Fibroblast of villous mesenchyme (primary cell): ENCODE results near the gene ARHGEF4. TPM values are rescaled to one million over a fixed set of nuclear protein-coding genes. Genes with fewer than 3 reads are reported as not detected.
"Not testable (repeated sequence)": the region's sequence is repeated elsewhere in the genome, so short reads cannot be mapped to it uniquely, and the experiment has no call there.

Source experiments
- DNase-seq: peaks from one replicate; pipeline ENCODE4 v3.0.0-alpha.2; 2010; ENCODE audit warnings: low read depth
- H3K4me3 ChIP-seq: 2 replicates; pipeline ENCODE4 v1.5.1; 2011; ENCODE audit warnings: low read depth, mild to moderate bottlenecking, low read length
- CTCF ChIP-seq: IDR thresholded peaks from 2 replicates; pipeline ENCODE4 v1.5.1; 2012; ENCODE audit warnings: low read depth, mild to moderate bottlenecking, low read length; ENCODE audit not compliant: insufficient read depth
- total RNA-seq: library from RNA; depleted of rRNA; stranded (reverse); fragments of >200 nt; gene quantifications from 2 replicates; pipeline ENCODE4 v1.2.3, GENCODE V29; 2012

Gene ARHGEF4
- total RNA-seq, 1 donor = 0.86 TPM

DNA sequence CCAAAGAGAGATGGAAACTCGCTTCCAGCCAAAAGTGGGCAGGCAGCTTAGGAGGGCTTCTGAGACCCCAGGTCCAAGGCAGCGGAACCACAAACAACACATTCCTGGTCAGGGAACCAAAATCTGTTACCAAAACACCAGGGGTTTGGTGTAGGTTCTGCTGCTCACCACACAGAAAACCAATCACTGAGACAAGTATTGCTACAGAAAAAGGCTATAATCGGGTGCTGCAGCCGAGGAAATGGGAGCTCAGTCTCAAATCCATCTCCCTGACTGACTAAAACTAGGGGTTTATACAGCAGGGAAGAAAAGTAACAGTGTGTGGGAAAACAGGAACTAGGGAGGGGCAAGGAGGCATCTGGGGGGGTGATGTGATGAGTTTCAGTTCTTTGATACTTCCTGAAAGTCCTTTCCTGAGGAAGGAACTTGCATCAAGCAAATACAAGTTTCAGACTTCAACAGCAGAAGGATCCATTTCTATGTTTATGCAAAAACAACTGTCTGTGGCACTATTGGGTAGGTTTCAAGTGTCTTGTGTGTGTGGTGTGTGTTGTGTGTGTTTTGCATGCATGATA, 148.6 kb downstream of the ARHGEF4 start:
- DNase-seq = no peak
- no peak for TF ChIP-seq CTCF
- no peak overlapping the region for H3K4me3 ChIP-seq

- no peak for DNase-seq
- no peak for TF ChIP-seq CTCF
- no peak overlapping the region for H3K4me3 ChIP-seq
These were observed 149.3 kb downstream of the ARHGEF4 start for GRCh38 chr2:130985831-130986649.

GRCh38 chr2:130986890-130987493, 150.3 kb downstream of the ARHGEF4 start:
- no peak for TF ChIP-seq CTCF
- DNase-seq = no peak
- no peak overlapping the region for H3K4me3 ChIP-seq

GRCh38 chr2:130987519-130988425, 151.1 kb downstream of the ARHGEF4 start:
- no peak for TF ChIP-seq CTCF
- no peak overlapping the region for H3K4me3 ChIP-seq
- DNase-seq = no peak

DNA sequence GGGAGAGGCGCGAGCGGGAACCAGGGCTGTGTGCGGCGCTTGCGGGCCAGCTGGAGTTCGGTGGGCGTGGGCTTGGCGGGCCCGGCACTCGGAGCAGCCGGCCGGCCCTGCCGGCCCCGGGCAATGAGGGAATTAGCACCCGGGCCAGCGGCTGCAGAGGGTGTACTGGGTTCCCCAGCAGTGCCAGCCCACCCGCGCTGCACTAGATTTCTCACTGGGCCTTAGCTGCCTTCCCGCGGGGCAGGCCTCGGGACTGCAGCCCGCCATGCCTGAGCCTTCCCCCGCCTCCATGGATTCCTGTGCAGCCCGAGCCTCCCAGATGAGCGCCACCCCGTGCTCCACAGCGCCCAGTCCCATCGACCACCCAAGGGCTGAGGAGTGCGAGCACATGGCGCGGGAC, 154.7 kb downstream of the ARHGEF4 start:
- not testable (repeated sequence) for DNase-seq, H3K4me3 ChIP-seq

DNA sequence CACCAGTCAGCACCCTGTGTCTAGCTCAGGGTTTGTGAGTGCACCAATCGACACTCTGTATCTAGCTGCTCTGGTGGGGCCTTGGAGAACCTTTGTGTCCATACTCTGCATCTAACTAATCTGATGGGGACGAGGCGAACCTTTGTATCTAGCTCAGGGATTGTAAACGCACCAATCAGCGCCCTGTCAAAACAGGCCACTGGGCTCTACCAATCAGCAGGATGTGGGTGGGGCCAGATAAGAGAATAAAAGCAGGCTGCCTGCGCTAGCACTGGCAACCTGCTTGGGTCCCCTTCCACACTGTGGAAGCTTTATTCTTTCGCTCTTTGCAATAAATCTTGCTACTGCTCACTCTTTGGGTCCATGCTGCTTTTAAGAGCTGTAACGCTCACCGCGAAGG, 155.3 kb downstream of the ARHGEF4 start:
- H3K4me3 ChIP-seq, DNase-seq: not testable (repeated sequence)

DNA sequence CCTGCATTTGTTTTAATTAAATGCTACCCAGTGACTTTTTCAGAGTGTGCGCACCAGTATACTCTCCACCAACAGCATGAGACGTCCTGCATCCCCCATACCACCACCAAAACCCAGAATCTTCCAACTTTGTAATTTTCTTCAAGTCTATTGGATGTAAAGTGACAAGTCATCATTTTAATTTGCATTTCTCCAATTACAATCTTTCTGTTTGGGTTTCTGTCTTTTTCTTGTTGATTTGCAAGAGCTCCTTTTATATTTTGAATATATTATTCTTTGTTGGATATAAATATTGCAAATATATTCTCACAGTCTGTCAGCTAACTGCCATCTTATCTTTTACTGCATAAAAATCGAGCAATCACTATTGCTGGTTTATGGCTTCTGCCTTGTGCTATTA, 160.0 kb downstream of the ARHGEF4 start:
- no peak for TF ChIP-seq CTCF
- DNase-seq = no peak
- no peak overlapping the region for H3K4me3 ChIP-seq
